HepG2 (cell line): ENCODE measurements around the gene ZNF77. TPM values are rescaled to one million over a fixed set of nuclear protein-coding genes. Genes with fewer than 3 reads are reported as not detected.

Source experiments
- ASH2L ChIP-seq: fragments of 300-600, 200-600 bp; sonication (generic); IDR thresholded peaks from 2 replicates; pipeline ENCODE4 v1.7.0; 2017; ENCODE audit warnings: low read depth, mild to moderate bottlenecking, moderate library complexity, mixed read lengths, low read length; ENCODE audit not compliant: insufficient read length
- ATF3 ChIP-seq: sonication (generic); formaldehyde crosslinking; IDR thresholded peaks from 2 replicates; pipeline ENCODE4 v1.4.0; 2020; ENCODE audit warnings: missing genetic modification reagents
- ATF4 ChIP-seq, 2 experiments: fragments of 450-650 bp in 1 of 2; sonication (generic) in 1 of 2; formaldehyde crosslinking; IDR thresholded peaks; 2 replicates each; pipeline versions ENCODE4 v1.5.0 to v1.8.0; 2020 to 2022; ENCODE audit warnings: mild to moderate bottlenecking in 1 of 2, missing genetic modification reagents in 1 of 2
- ATF5 ChIP-seq: sonication (generic); formaldehyde crosslinking; IDR thresholded peaks from 2 replicates; pipeline ENCODE4 v1.4.0; 2020; ENCODE audit warnings: mild to moderate bottlenecking, low read depth, missing genetic modification reagents
- CEBPB ChIP-seq: IDR thresholded peaks from 2 replicates; pipeline ENCODE4 v1.6.1; 2011; ENCODE audit warnings: low read depth, low read length, improper control_type of control experiment, borderline replicate concordance
- CHCHD3 ChIP-seq: sonication (generic); formaldehyde crosslinking; IDR thresholded peaks from 2 replicates; pipeline ENCODE4 v1.8.0; 2022; ENCODE audit warnings: mild to moderate bottlenecking, missing genetic modification reagents, moderate library complexity
- GLI4 ChIP-seq: sonication (generic); formaldehyde crosslinking; IDR thresholded peaks from 2 replicates; pipeline ENCODE4 v1.5.1; 2020; ENCODE audit warnings: missing genetic modification reagents, mild to moderate bottlenecking, moderate library complexity, borderline replicate concordance
- HOXA3 ChIP-seq: sonication (generic); formaldehyde crosslinking; IDR thresholded peaks from 2 replicates; pipeline ENCODE4 v1.5.0; 2020; ENCODE audit warnings: missing genetic modification reagents
- MED8 ChIP-seq: sonication (generic); formaldehyde crosslinking; IDR thresholded peaks from 2 replicates; pipeline ENCODE4 v1.8.1; 2023; ENCODE audit warnings: mild to moderate bottlenecking, missing genetic modification reagents; ENCODE audit not compliant: insufficient replicate concordance
- MXD1 ChIP-seq: sonication (generic); formaldehyde crosslinking; IDR thresholded peaks from 2 replicates; pipeline ENCODE4 v1.4.0; 2020; ENCODE audit warnings: mild to moderate bottlenecking, missing genetic modification reagents
- MXD4 ChIP-seq: IDR thresholded peaks from 2 replicates; pipeline ENCODE4 v1.6.1; 2016; ENCODE audit warnings: mild to moderate bottlenecking, missing biosample characterization, missing genetic modification reagents
- NFIB ChIP-seq: sonication (generic); formaldehyde crosslinking; IDR thresholded peaks from 2 replicates; pipeline ENCODE4 v1.9.0; 2021; ENCODE audit warnings: missing genetic modification reagents, mild to moderate bottlenecking, borderline replicate concordance
- NR2F2 ChIP-seq: IDR thresholded peaks from 2 replicates; pipeline ENCODE4 v1.6.1; 2012; ENCODE audit warnings: low read depth, inconsistent platforms, borderline replicate concordance
- PAX8 ChIP-seq: sonication (generic); formaldehyde crosslinking; IDR thresholded peaks from 2 replicates; pipeline ENCODE4 v1.8.0; 2022; ENCODE audit warnings: mild to moderate bottlenecking, missing genetic modification reagents, borderline replicate concordance
- PCBP1 ChIP-seq: fragments of 200-400 bp; formaldehyde crosslinking; IDR thresholded peaks from 2 replicates; pipeline ENCODE4 v1.6.1; 2017; ENCODE audit warnings: mild to moderate bottlenecking, low read depth, low read length, borderline replicate concordance
- PCBP2 ChIP-seq: fragments of 200-400 bp; formaldehyde crosslinking; optimal IDR thresholded peaks from 2 replicates; pipeline ENCODE3; 2018; ENCODE audit warnings: low read length, low read depth; ENCODE audit not compliant: poor library complexity, severe bottlenecking
- RAD51 ChIP-seq: fragments of 450-650 bp; IDR thresholded peaks from 2 replicates; pipeline ENCODE4 v1.6.1; 2016; ENCODE audit warnings: borderline replicate concordance
- RFX1 ChIP-seq: fragments of 450-650 bp; IDR thresholded peaks from 2 replicates; pipeline ENCODE4 v1.6.1; 2017
- RFX5 ChIP-seq: IDR thresholded peaks from 2 replicates; pipeline ENCODE4 v1.6.1; 2011; ENCODE audit warnings: low read depth, low read length, improper control_type of control experiment
- THAP7 ChIP-seq: sonication (generic); formaldehyde crosslinking; IDR thresholded peaks from 2 replicates; pipeline ENCODE4 v1.8.1; 2023; ENCODE audit warnings: mild to moderate bottlenecking, missing genetic modification reagents
- YY1 ChIP-seq: IDR thresholded peaks from 2 replicates; pipeline ENCODE4 v1.6.1; 2011; ENCODE audit warnings: low read length, low read depth, moderate library complexity, mild to moderate bottlenecking; ENCODE audit not compliant: insufficient read depth, insufficient replicate concordance
- ZFP36L1 ChIP-seq: sonication (generic); formaldehyde crosslinking; IDR thresholded peaks from 2 replicates; pipeline ENCODE4 v1.8.0; 2022; ENCODE audit warnings: mild to moderate bottlenecking, missing genetic modification reagents, moderate library complexity
- ZNF441 ChIP-seq: sonication (generic); formaldehyde crosslinking; IDR thresholded peaks from 2 replicates; pipeline ENCODE4 v1.7.0; 2021; ENCODE audit warnings: missing genetic modification reagents, borderline replicate concordance
- ZNF557 ChIP-seq: sonication (generic); formaldehyde crosslinking; IDR thresholded peaks from 2 replicates; pipeline ENCODE4 v1.4.0; 2020; ENCODE audit warnings: missing genetic modification reagents
- polyA plus RNA-seq, 8 experiments: library from polyadenylated mRNA; depleted of rRNA in 3 of 8; stranded (reverse) in 7 of 8; unstranded in 1 of 8; fragments of >200 nt; fragmentation: Illumina TruSeq in 4 of 8; extraction: Trizol in 4 of 8; gene quantifications; 2 replicates each; pipeline versions ENCODE4 v1.2.1 to v1.2.3, GENCODE V29; 2011 to 2016; ENCODE audit warnings: low read depth in 4 of 8, missing spikeins in 1 of 8, mixed read lengths in 1 of 8; ENCODE audit not compliant: insufficient read depth in 1 of 8
- total RNA-seq, 5 experiments: library from RNA; depleted of rRNA; stranded (reverse); fragments of >200 nt; fragmentation: Illumina TruSeq; extraction: Trizol; gene quantifications; 2 replicates each; pipeline ENCODE4 v1.2.3, GENCODE V29; 2016; ENCODE audit warnings: low read depth in 1 of 5
- TF ChIP-seq, protein P1 (sequence below): sonication (generic); formaldehyde crosslinking; IDR thresholded peaks from 2 replicates; pipeline ENCODE4 v1.5.0; 2020; ENCODE audit warnings: missing genetic modification reagents

Gene ZNF77
- total and polyA plus RNA-seq, 2 of the 13 experiments (the other 11 are each of a cell fraction or from before 2014, with no cell fraction given) = 7.1 to 11.5 TPM

DNA sequence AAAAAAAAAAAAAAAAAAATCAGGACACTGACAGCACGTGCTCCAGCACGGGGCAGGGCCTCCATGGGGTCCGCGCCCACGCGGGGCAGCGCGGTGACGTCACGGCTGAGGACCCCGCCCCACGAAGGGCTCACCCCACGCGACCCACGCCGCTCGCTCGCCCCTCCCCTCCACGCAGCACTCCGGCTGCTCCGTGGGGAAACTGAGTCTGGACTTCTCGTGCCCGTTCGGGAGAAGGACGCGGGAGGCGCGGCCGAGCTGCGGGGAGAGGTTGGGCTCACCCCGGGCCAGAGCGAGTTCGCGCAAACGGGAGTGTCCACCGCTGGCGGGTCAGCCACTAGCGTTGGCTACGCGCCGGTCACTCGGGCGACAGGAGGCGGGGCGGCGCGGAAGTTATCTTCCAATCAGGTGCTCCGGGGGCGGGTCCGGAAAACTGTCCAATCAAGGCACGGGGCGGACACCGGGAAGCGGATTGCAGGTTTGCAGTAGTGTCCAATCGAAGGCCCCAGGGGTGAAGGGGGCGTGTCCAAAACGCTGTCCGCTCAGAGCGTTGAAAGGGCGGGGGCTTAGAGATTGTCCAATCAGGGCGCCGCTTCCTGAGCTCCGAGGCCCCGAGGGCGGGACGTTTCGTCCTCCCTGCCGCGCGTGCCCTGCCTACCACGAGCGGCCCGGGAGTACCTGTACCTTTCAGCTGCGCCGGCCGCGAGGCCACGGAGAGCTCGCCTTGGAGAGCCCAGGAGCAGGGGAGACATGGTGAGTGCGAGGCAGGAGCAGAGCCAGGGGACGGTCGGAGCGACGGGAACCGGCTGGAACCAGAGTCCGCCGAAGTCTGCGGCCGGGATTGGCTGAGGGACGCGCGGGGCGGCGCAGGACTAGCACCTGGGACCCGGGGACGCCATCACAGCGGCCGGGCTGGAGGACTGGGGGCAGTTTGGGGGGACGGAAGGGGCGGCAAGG lies 44.2 kb downstream of the ZNF77 start, which contains the start of gene ZNF57 (continued):
- no peak; a peak in 1 of 4 replicates for TF ChIP-seq ATF4 (CRISPR knock-in tag; IDR thresholded peaks at IDR 0.05)
- TF ChIP-seq NFIB (CRISPR knock-in tag) = no peak
- peak; percentile 31; the same call in 1 of the 2 replicates for TF ChIP-seq HOXA3
- TF ChIP-seq CEBPB = peak; percentile 29; the same call in 1 of the 2 replicates
- no peak for TF ChIP-seq CHCHD3 (CRISPR knock-in tag)
- TF ChIP-seq ZNF441 (CRISPR knock-in tag) = peak; percentile 72; the same call in 1 of the 2 replicates
- peak; percentile 31 for TF ChIP-seq MED8 (CRISPR knock-in tag)
- TF ChIP-seq PCBP1 = peak; percentile 67; the same call in 1 of the 2 replicates
- TF ChIP-seq, protein P1, sequence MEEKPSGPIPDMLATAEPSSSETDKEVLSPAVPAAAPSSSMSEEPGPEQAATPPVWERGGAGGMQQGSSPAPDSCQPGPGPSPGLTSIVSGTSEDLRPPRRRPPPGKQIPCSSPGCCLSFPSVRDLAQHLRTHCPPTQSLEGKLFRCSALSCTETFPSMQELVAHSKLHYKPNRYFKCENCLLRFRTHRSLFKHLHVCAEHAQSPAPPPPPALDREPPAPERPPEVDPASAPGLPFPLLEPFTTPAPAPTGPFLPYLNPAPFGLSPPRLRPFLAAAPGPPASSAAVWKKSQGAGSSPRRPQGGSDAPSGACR (CRISPR knock-in tag) = 0 out of 2 replicates have a peak, but pooled peaks have one; percentile 67
- no peak for TF ChIP-seq ATF5 (CRISPR knock-in tag)
- peak; percentile 83; the same call in 1 of the 2 replicates for TF ChIP-seq GLI4 (CRISPR knock-in tag)
- TF ChIP-seq PCBP2 = no peak
- 0 out of 2 replicates have a peak, but pooled peaks have one; percentile 55 for TF ChIP-seq ZFP36L1 (CRISPR knock-in tag)
- TF ChIP-seq THAP7 (CRISPR knock-in tag) = no peak
- peak; percentile 49 for TF ChIP-seq RFX5
- TF ChIP-seq ATF3 (CRISPR knock-in tag) = peak; percentile 51; the same call in 1 of the 2 replicates
- no peak for TF ChIP-seq PAX8
- TF ChIP-seq RFX1 = peak; percentile 77
- no peak for TF ChIP-seq NR2F2
- peak; percentile 40 for TF ChIP-seq ASH2L
- TF ChIP-seq ZNF557 (CRISPR knock-in tag) = no peak
- TF ChIP-seq YY1 = peak; percentile 50
- TF ChIP-seq RAD51 = no peak
- TF ChIP-seq MXD4 = peak; percentile 84
- peak; percentile 80; the same call in 1 of the 2 replicates for TF ChIP-seq MXD1 (CRISPR knock-in tag)
